Parathyroid adenoma (tissue), 2 donors: ENCODE results near the gene LCK.
"Not testable (repeated sequence)": the region's sequence is repeated elsewhere in the genome, so short reads cannot be mapped to it uniquely, and the experiment has no call there.

ENCODE experiments used
- H2AFZ ChIP-seq: fragments of 300-600 bp; sonication (generic); one replicate; pipeline ENCODE4 v1.7.0; 2017; ENCODE audit warnings: antibody characterized with exemption, mild to moderate bottlenecking
- H3K27ac ChIP-seq: fragments of 300-600 bp; sonication (generic); one replicate; pipeline ENCODE4 v1.7.0; 2017
- H3K27me3 ChIP-seq: fragments of 300-600 bp; sonication (generic); one replicate; pipeline ENCODE4 v1.7.0; 2017; ENCODE audit warnings: low read length; ENCODE audit not compliant: control insufficient read depth, insufficient read depth
- H3K36me3 ChIP-seq: fragments of 300-600 bp; sonication (generic); one replicate; pipeline ENCODE4 v1.7.0; 2017; ENCODE audit warnings: low read length; ENCODE audit not compliant: control insufficient read depth, insufficient read depth
- H3K4me1 ChIP-seq: fragments of 300-600 bp; sonication (generic); one replicate; pipeline ENCODE4 v1.7.0; 2017; ENCODE audit warnings: control low read depth
- H3K4me2 ChIP-seq: fragments of 300-600 bp; sonication (generic); one replicate; pipeline ENCODE4 v1.7.0; 2017; ENCODE audit warnings: low read length
- H3K4me3 ChIP-seq: fragments of 300-600 bp; sonication (generic); one replicate; pipeline ENCODE4 v1.7.0; 2017; ENCODE audit warnings: low read depth, low read length
- H3K79me2 ChIP-seq: fragments of 300-600 bp; sonication (generic); one replicate; pipeline ENCODE4 v1.7.0; 2017; ENCODE audit warnings: control low read depth
- H3K9ac ChIP-seq: fragments of 300-600 bp; sonication (generic); one replicate; pipeline ENCODE4 v1.7.0; 2017; ENCODE audit warnings: mild to moderate bottlenecking
- H3K9me3 ChIP-seq: fragments of 300-600 bp; sonication (generic); one replicate; pipeline ENCODE4 v1.7.0; 2017; ENCODE audit warnings: low read length; ENCODE audit not compliant: control insufficient read depth
- CTCF ChIP-seq: fragments of 300-600 bp; sonication (generic); IDR thresholded peaks from one replicate; pipeline ENCODE4 v1.7.0; 2017; ENCODE audit warnings: antibody characterized with exemption, mild to moderate bottlenecking
- donor health status: primary hyperparathyroidism.

The LCK gene

DNA sequence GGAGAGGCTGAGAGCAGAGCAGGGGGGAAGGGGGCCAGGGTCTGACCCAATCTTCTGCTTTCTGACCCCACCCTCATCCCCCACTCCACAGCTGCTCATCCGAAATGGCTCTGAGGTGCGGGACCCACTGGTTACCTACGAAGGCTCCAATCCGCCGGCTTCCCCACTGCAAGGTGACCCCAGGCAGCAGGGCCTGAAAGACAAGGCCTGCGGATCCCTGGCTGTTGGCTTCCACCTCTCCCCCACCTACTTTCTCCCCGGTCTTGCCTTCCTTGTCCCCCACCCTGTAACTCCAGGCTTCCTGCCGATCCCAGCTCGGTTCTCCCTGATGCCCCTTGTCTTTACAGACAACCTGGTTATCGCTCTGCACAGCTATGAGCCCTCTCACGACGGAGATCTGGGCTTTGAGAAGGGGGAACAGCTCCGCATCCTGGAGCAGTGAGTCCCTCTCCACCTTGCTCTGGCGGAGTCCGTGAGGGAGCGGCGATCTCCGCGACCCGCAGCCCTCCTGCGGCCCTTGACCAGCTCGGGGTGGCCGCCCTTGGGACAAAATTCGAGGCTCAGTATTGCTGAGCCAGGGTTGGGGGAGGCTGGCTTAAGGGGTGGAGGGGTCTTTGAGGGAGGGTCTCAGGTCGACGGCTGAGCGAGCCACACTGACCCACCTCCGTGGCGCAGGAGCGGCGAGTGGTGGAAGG lies 23.7 kb downstream of the LCK start:
- no peak overlapping the region for H3K27ac ChIP-seq
- H3K4me3 ChIP-seq, result no peak overlapping the region
- no peak overlapping the region for H2AFZ ChIP-seq
- no peaks in the 10 kb centered on the region for H3K79me2 ChIP-seq
- no peaks in the 10 kb centered on the region for H3K27me3 ChIP-seq
- TF ChIP-seq CTCF, result no peak
- no peak overlapping the region for H3K4me2 ChIP-seq
- no peak overlapping the region for H3K9ac ChIP-seq
- no peaks in the 10 kb centered on the region for H3K36me3 ChIP-seq
- no peaks in the 10 kb centered on the region for H3K9me3 ChIP-seq
- no peaks in the 10 kb centered on the region for H3K4me1 ChIP-seq

DNA sequence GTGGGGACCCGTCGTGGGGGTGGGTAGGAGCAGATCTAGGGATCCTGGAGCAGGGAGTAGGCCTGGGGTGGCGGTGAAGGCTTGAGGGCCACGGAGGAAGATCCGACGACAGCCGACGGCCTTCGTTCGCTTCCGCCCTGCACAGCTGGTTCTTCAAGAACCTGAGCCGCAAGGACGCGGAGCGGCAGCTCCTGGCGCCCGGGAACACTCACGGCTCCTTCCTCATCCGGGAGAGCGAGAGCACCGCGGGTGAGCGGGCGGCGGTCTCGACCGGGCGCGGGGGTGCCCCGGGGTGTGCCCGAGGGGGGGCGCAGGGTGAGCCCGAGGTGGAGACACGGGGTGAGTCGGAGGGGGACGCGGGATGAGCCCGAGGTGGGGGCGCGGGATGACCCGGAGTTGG lies 24.4 kb downstream of the LCK start:
- Histone ChIP-seq H3K4me3 (no peak overlapping the region), H3K79me2 (no peaks in the 10 kb centered on the region), H3K36me3 (no peaks in the 10 kb centered on the region)

DNA sequence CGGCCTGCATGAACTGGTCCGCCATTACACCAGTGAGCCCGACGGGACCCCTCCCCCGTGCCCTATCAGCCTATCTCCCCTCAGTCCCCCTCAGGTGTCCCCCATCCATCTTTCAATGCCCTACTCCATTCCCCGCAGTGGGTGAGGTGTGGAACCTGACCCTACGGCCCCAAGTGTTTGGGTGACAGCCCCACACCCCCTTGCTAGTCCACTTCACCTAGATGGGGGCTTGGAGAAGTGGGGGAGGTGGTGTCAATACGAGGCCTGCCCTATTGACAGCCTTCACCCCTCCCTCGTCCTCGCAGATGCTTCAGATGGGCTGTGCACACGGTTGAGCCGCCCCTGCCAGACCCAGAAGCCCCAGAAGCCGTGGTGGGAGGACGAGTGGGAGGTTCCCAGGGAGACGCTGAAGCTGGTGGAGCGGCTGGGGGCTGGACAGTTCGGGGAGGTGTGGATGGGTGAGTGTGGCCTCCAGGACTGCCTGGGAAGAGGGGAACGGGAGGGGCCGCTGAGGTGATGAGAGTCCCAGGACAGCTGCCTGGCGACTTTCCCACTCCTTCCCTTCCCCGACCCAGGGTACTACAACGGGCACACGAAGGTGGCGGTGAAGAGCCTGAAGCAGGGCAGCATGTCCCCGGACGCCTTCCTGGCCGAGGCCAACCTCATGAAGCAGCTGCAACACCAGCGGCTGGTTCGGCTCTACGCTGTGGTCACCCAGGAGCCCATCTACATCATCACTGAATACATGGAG lies 25.1 kb downstream of the LCK start:
- Histone ChIP-seq H3K79me2 (no peaks in the 10 kb centered on the region), H3K27me3 (no peaks in the 10 kb centered on the region), H3K27ac (no peak overlapping the region), H3K4me2 (no peak overlapping the region), H3K9ac (no peak overlapping the region), H2AFZ (no peak overlapping the region), H3K4me1 (no peaks in the 10 kb centered on the region), H3K4me3 (no peak overlapping the region), H3K36me3 (no peaks in the 10 kb centered on the region), H3K9me3 (no peaks in the 10 kb centered on the region)
- TF ChIP-seq CTCF, result no peak

More for the DNA sequence above, 24.4 kb downstream of the LCK start:
- H3K27me3 ChIP-seq, result no peaks in the 10 kb centered on the region
- no peaks in the 10 kb centered on the region for H3K9me3 ChIP-seq
- no peak for TF ChIP-seq CTCF
- no peaks in the 10 kb centered on the region for H3K4me1 ChIP-seq
- no peak overlapping the region for H3K27ac ChIP-seq
- H3K4me2 ChIP-seq, result no peak overlapping the region
- no peak overlapping the region for H3K9ac ChIP-seq
- no peak overlapping the region for H2AFZ ChIP-seq

DNA sequence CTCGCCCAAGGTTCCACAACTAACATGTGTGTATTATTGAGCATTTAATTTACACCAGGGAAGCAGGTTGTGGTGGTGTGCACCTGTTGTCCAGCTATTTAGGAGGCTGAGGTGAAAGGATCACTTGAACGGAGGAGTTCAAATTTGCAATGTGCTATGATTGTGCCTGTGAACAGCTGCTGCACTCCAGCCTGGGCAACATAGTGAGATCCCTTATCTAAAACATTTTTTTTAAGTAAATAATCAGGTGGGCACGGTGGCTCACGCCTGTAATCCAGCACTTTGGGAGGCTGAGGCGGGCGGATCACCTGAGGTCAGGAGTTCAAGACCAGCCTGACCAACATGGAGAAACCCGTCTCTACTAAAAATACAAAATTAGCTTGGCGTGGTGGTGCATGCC lies 33.7 kb downstream of the LCK start:
- H3K27ac ChIP-seq, H3K4me3 ChIP-seq, H3K4me1 ChIP-seq, H3K79me2 ChIP-seq, H3K9me3 ChIP-seq, H3K4me2 ChIP-seq, H3K36me3 ChIP-seq, H2AFZ ChIP-seq, H3K9ac ChIP-seq, H3K27me3 ChIP-seq: not testable (repeated sequence)

- H3K27me3 ChIP-seq, result no peaks in the 10 kb centered on the region
- H3K4me2 ChIP-seq, result no peak overlapping the region
- H3K4me1 ChIP-seq, result no peaks in the 10 kb centered on the region
- H3K36me3 ChIP-seq, result no peaks in the 10 kb centered on the region
- H2AFZ ChIP-seq, result no peak overlapping the region
- H3K79me2 ChIP-seq, result no peaks in the 10 kb centered on the region
- H3K27ac ChIP-seq, result no peak overlapping the region
- no peak for TF ChIP-seq CTCF
- H3K9me3 ChIP-seq, result no peaks in the 10 kb centered on the region
- H3K9ac ChIP-seq, result no peak overlapping the region
- H3K4me3 ChIP-seq, result no peak overlapping the region
Observed at GRCh38 chr1:32285658-32286057, 34.6 kb downstream of the LCK start.
